SK-N-MC (cell line): ENCODE data around the gene SCFD2.

Experiments used
- EZH2 ChIP-seq: fragments of 200-600 bp; sonication (generic); IDR thresholded peaks from one replicate; pipeline ENCODE4 v1.6.1; 2017; ENCODE audit warnings: antibody characterized with exemption
- FOXP2 ChIP-seq: optimal IDR thresholded peaks from 2 replicates; pipeline ENCODE3; 2011; ENCODE audit warnings: mild to moderate bottlenecking, moderate library complexity; ENCODE audit not compliant: insufficient read depth; ENCODE audit errors: extremely low read length, control extremely low read depth
- POLR2AphosphoS5 ChIP-seq: IDR thresholded peaks from 2 replicates; pipeline ENCODE4 v1.6.1; 2012; ENCODE audit warnings: mild to moderate bottlenecking, low read depth, low read length, borderline replicate concordance

DNA sequence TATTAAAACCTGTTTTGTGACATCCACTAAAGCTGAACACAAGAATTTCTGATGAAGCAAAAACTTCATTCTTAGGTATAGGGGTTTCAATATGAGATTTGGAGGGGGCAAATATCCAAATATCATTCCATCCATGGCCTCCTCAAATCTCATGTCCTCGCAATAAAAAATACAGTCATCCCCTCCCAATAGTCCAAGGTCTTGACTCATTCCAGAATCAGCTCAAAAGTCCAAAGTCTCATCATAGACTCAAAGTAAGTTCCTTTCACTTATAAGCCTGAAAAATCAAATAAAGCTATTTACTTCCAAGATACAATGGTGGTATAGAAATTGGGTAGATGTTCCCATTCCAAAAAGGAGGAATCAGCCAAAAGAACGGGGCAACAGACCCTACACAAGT is 213.4 kb downstream of the SCFD2 start:
- no peak for TF ChIP-seq POLR2AphosphoS5
- TF ChIP-seq EZH2 = no peak
- no peak for TF ChIP-seq FOXP2
